H1 (cell line): Measurements from ENCODE around the gene FANCE. TPM values are rescaled to one million over a fixed set of nuclear protein-coding genes. Genes with fewer than 3 reads are reported as not detected.

Experiments used
- CHD7 ChIP-seq: fragments of 300-600 bp; sonication (generic); IDR thresholded peaks from 2 replicates; pipeline ENCODE4 v1.7.1; 2012; ENCODE audit warnings: low read length, moderate library complexity, mild to moderate bottlenecking, inconsistent platforms; ENCODE audit not compliant: insufficient replicate concordance
- GABPA ChIP-seq: IDR thresholded peaks from 2 replicates; pipeline ENCODE4 v1.6.1; 2011; ENCODE audit warnings: mild to moderate bottlenecking, low read length, moderate library complexity, borderline replicate concordance; ENCODE audit not compliant: insufficient read depth
- RBBP5 ChIP-seq: IDR thresholded peaks from 2 replicates; pipeline ENCODE4 v1.7.1; 2012; ENCODE audit warnings: low read depth, mild to moderate bottlenecking, inconsistent platforms, low read length, moderate library complexity, borderline replicate concordance
- RFX5 ChIP-seq: IDR thresholded peaks from 2 replicates; pipeline ENCODE4 v1.6.1; 2011; ENCODE audit warnings: low read depth, low read length, improper control_type of control experiment, borderline replicate concordance
- SIN3A ChIP-seq, 2 experiments: IDR thresholded peaks in 1 of 2; conservative IDR thresholded peaks in 1 of 2; 2 replicates each; pipeline ENCODE4 v1.6.1; 2011 to 2012; ENCODE audit warnings: low read length in 2 of 2, improper control_type of control experiment in 1 of 2, low read depth in 1 of 2, mild to moderate bottlenecking in 1 of 2
- ZNF274 ChIP-seq: IDR thresholded peaks from 2 replicates; pipeline ENCODE4 v1.7.0; 2012; ENCODE audit warnings: low read length, borderline replicate concordance; ENCODE audit errors: extremely low read depth
- polyA plus RNA-seq, 7 experiments: library from polyadenylated mRNA; depleted of rRNA in 3 of 7; stranded (reverse) in 5 of 7; unstranded in 2 of 7; fragments of >200 nt in 5 of 7; fragments of 200-250 nt in 2 of 7; gene quantifications; 1 replicate in 5 of 7; 2 replicates in 1 of 7; 4 replicates in 1 of 7; pipeline versions ENCODE4 v1.2.1 to v1.2.3, GENCODE V29; 2011 to 2013; ENCODE audit warnings: missing spikeins in 2 of 7, mixed read lengths in 2 of 7
- total RNA-seq: library from RNA; stranded (reverse); fragmentation: NEBNext Ultra II Directional; extraction: Animal tissue kit (Norgen Biotek cat#: 25700); gene quantifications from 2 replicates; pipeline ENCODE4 v1.2.1, GENCODE V29; 2021
- TF ChIP-seq, protein P1 (sequence below): IDR thresholded peaks from 2 replicates; pipeline ENCODE4 v1.6.1; 2012; ENCODE audit warnings: low read length, inconsistent platforms
- TF ChIP-seq, protein P2 (sequence below): IDR thresholded peaks from 2 replicates; pipeline ENCODE4 v1.6.1; 2011; ENCODE audit warnings: low read length, improper control_type of control experiment

FANCE gene
- total and polyA plus RNA-seq, 2 of the 8 experiments (the other 6 are each of a cell fraction or from before 2014, with no cell fraction given), result 16.1 to 17.0 TPM

- TF ChIP-seq CHD7 (no peak), GABPA (no peak), SIN3A (conservative IDR thresholded peaks at IDR 0.05 in 1 of 2, IDR thresholded peaks at IDR 0.05 in 1 of 2; ENCODE audit: low read depth in 1 of 2, low read length in 2 of 2) (no peak), RFX5 (no peak), ZNF274 (no peak), RBBP5 (no peak)
- TF ChIP-seq, protein P1, sequence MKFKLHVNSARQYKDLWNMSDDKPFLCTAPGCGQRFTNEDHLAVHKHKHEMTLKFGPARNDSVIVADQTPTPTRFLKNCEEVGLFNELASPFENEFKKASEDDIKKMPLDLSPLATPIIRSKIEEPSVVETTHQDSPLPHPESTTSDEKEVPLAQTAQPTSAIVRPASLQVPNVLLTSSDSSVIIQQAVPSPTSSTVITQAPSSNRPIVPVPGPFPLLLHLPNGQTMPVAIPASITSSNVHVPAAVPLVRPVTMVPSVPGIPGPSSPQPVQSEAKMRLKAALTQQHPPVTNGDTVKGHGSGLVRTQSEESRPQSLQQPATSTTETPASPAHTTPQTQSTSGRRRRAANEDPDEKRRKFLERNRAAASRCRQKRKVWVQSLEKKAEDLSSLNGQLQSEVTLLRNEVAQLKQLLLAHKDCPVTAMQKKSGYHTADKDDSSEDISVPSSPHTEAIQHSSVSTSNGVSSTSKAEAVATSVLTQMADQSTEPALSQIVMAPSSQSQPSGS, result no peak
- TF ChIP-seq, protein P2, sequence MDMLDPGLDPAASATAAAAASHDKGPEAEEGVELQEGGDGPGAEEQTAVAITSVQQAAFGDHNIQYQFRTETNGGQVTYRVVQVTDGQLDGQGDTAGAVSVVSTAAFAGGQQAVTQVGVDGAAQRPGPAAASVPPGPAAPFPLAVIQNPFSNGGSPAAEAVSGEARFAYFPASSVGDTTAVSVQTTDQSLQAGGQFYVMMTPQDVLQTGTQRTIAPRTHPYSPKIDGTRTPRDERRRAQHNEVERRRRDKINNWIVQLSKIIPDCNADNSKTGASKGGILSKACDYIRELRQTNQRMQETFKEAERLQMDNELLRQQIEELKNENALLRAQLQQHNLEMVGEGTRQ, result no peak
These were observed 22.7 kb upstream of the FANCE start (continued) for GRCh38 chr6:35429463-35429862.
